Epithelial cell of proximal tubule (primary cell): Measurements from ENCODE around the gene LXN. TPM values are rescaled to one million over a fixed set of nuclear protein-coding genes. Genes with fewer than 3 reads are reported as not detected.
"Not testable (repeated sequence)": the region's sequence is repeated elsewhere in the genome, so short reads cannot be mapped to it uniquely, and the experiment has no call there.

Source experiments
- DNase-seq: peaks from one replicate; pipeline ENCODE4 v3.0.0-alpha.2; 2011; ENCODE audit warnings: low read depth
- H3K4me3 ChIP-seq: 2 replicates; pipeline ENCODE4 v1.5.1; 2011; ENCODE audit warnings: low read depth, mild to moderate bottlenecking, low read length
- CTCF ChIP-seq: conservative IDR thresholded peaks from 2 replicates; pipeline ENCODE4 v1.5.1; 2012; ENCODE audit warnings: low read depth, mild to moderate bottlenecking, low read length
- total RNA-seq: library from RNA; depleted of rRNA; stranded (reverse); fragments of >200 nt; gene quantifications from 2 replicates; pipeline ENCODE4 v1.2.3, GENCODE V29; 2015

The LXN gene
- total RNA-seq, 1 donor from 2014 or later = 14.4 TPM

- no peak for TF ChIP-seq CTCF
- no peak for DNase-seq
- H3K4me3 ChIP-seq = no peak overlapping the region
These were observed 24.2 kb upstream of the LXN start for GRCh38 chr3:158696618-158697017.

- DNase-seq = not testable (repeated sequence)
These were observed 21.5 kb upstream of the LXN start for GRCh38 chr3:158693866-158694456.

GRCh38 chr3:158685159-158685558 is 12.7 kb upstream of the LXN start:
- no peak for DNase-seq
- H3K4me3 ChIP-seq = no peak overlapping the region
- no peak for TF ChIP-seq CTCF

More at GRCh38 chr3:158693866-158694456, 21.5 kb upstream of the LXN start:
- not testable (repeated sequence) for H3K4me3 ChIP-seq

GRCh38 chr3:158683230-158683962 is 10.9 kb upstream of the LXN start:
- H3K4me3 ChIP-seq = no peak overlapping the region
- no peak for TF ChIP-seq CTCF
- no peak for DNase-seq

- no peak overlapping the region for H3K4me3 ChIP-seq
- no peak for DNase-seq
- TF ChIP-seq CTCF = no peak
These were observed 8.4 kb upstream of the LXN start for GRCh38 chr3:158680861-158681260.

- TF ChIP-seq CTCF = no peak
- DNase-seq = no peak
- H3K4me3 ChIP-seq = no peak overlapping the region
These were observed 7.1 kb upstream of the LXN start for GRCh38 chr3:158679547-158680000.

GRCh38 chr3:158678687-158679086 is 6.2 kb upstream of the LXN start:
- no peak for DNase-seq
- H3K4me3 ChIP-seq = no peak overlapping the region
- TF ChIP-seq CTCF = no peak
